ENCODE data around the gene SMPD3.

SMPD3 gene

DNA sequence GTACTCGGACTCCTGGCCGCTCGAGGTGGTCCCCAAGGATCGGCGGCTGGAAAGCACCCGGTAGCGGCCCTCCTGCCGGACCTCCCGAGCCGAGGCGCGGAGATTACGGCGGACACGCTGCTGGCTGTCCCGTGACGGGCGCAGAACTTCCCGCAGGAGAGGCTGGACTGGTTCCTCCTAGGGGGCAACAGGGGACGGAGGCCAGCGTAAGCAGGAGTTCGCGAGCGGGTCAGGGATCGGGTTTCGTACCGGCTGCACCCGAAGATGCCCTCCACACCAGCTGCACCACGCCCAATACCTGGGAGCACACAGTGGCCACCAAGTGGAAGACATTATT is 137.9 kb downstream of the SMPD3 start:
- Histone ChIP-seq H3K27me3 (ENCODE audit: insufficient read depth, poor library complexity, severe bottlenecking) (no peaks in the 10 kb centered on the region), H3K27ac (replicated peaks) (peak overlapping the region; percentile 88), H3K4me3 (replicated peaks; ENCODE audit: insufficient read depth, low read length) (peak overlapping the region; percentile 96)
- TF ChIP-seq, protein P1, sequence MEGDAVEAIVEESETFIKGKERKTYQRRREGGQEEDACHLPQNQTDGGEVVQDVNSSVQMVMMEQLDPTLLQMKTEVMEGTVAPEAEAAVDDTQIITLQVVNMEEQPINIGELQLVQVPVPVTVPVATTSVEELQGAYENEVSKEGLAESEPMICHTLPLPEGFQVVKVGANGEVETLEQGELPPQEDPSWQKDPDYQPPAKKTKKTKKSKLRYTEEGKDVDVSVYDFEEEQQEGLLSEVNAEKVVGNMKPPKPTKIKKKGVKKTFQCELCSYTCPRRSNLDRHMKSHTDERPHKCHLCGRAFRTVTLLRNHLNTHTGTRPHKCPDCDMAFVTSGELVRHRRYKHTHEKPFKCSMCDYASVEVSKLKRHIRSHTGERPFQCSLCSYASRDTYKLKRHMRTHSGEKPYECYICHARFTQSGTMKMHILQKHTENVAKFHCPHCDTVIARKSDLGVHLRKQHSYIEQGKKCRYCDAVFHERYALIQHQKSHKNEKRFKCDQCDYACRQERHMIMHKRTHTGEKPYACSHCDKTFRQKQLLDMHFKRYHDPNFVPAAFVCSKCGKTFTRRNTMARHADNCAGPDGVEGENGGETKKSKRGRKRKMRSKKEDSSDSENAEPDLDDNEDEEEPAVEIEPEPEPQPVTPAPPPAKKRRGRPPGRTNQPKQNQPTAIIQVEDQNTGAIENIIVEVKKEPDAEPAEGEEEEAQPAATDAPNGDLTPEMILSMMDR (IDR thresholded peaks at IDR 0.05; ENCODE audit: insufficient read depth, low read length) = no peak
- no peak for TF ChIP-seq POLR2AphosphoS5 (IDR thresholded peaks at IDR 0.05; ENCODE audit: low read depth)
- no peak for TF ChIP-seq GABPA (IDR thresholded peaks at IDR 0.05; ENCODE audit: low read depth)
- TF ChIP-seq, protein P2, sequence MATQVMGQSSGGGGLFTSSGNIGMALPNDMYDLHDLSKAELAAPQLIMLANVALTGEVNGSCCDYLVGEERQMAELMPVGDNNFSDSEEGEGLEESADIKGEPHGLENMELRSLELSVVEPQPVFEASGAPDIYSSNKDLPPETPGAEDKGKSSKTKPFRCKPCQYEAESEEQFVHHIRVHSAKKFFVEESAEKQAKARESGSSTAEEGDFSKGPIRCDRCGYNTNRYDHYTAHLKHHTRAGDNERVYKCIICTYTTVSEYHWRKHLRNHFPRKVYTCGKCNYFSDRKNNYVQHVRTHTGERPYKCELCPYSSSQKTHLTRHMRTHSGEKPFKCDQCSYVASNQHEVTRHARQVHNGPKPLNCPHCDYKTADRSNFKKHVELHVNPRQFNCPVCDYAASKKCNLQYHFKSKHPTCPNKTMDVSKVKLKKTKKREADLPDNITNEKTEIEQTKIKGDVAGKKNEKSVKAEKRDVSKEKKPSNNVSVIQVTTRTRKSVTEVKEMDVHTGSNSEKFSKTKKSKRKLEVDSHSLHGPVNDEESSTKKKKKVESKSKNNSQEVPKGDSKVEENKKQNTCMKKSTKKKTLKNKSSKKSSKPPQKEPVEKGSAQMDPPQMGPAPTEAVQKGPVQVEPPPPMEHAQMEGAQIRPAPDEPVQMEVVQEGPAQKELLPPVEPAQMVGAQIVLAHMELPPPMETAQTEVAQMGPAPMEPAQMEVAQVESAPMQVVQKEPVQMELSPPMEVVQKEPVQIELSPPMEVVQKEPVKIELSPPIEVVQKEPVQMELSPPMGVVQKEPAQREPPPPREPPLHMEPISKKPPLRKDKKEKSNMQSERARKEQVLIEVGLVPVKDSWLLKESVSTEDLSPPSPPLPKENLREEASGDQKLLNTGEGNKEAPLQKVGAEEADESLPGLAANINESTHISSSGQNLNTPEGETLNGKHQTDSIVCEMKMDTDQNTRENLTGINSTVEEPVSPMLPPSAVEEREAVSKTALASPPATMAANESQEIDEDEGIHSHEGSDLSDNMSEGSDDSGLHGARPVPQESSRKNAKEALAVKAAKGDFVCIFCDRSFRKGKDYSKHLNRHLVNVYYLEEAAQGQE (IDR thresholded peaks at IDR 0.05; ENCODE audit: insufficient replicate concordance, low read depth) = no peak
- no peak for TF ChIP-seq SPI1 (IDR thresholded peaks at IDR 0.05; ENCODE audit: borderline replicate concordance, low read depth)
- no peak for DNase-seq (ENCODE audit: low read depth in 1 of 2, low spot score in 1 of 2)

DNA sequence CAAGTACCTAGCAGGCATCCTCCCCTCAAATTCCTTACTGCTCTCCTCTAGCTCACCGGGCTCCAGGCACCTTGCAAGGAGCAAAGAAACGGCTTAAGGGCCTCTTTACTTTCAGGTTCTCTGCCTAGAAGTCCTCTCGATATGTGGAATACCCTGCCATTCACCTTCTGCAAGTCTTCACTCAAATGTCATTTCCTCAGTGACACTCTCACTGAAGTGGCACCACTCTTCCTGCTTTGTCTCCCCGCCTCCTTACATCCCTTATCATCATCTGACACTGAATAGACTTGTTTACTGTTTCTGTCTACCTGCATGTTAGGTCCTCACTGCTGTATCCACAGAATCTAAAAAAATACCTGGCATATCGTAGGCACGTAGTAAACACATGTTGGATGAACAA is 138.5 kb downstream of the SMPD3 start:
- DNase-seq (ENCODE audit: low read depth in 1 of 2, low spot score in 1 of 2) = no peak
- TF ChIP-seq, protein P1 (IDR thresholded peaks at IDR 0.05; ENCODE audit: insufficient read depth, low read length) = no peak
- TF ChIP-seq POLR2AphosphoS5 (IDR thresholded peaks at IDR 0.05; ENCODE audit: low read depth) (no peak), GABPA (IDR thresholded peaks at IDR 0.05; ENCODE audit: low read depth) (no peak), SPI1 (IDR thresholded peaks at IDR 0.05; ENCODE audit: borderline replicate concordance, low read depth) (no peak)
- TF ChIP-seq, protein P2 (IDR thresholded peaks at IDR 0.05; ENCODE audit: insufficient replicate concordance, low read depth) = no peak
- Histone ChIP-seq H3K4me3 (replicated peaks; ENCODE audit: insufficient read depth, low read length) (peak overlapping the region; percentile 96), H3K27ac (replicated peaks) (peak overlapping the region; percentile 88), H3K27me3 (ENCODE audit: insufficient read depth, poor library complexity, severe bottlenecking) (no peaks in the 10 kb centered on the region)

Measured in HL-60 (cell line).